Activated CD8-positive, alpha-beta T cell treated with anti-CD3 and anti-CD28 coated beads, Interleukin-2, amount 10 ng/mL, durations not matched to agents 7 days and 5 days (primary cell): ENCODE measurements around the gene ZNF48. TPM values are rescaled to one million over a fixed set of nuclear protein-coding genes. Genes with fewer than 3 reads are reported as not detected.

ENCODE experiments used
- ATAC-seq: fragments of 150-1000 bp; cut with Tn5 transposase; one replicate; pipeline ENCODE4 v1.10.0; 2021; ENCODE audit warnings: moderate library complexity
- CTCF ChIA-PET: fragments of 350-600 bp; sonication (Branson Sonifier 250); formaldehyde crosslinking; loops from one replicate; lab custom pipeline; 2021; ENCODE audit warnings: antibody characterized with exemption; lab: Charles Lee
- POLR2A ChIA-PET: fragments of 350-600 bp; sonication (Branson Sonifier 250); formaldehyde crosslinking; loops from one replicate; lab custom pipeline; 2021; ENCODE audit warnings: antibody characterized with exemption; lab: Charles Lee
- DNase-seq: peaks from one replicate; pipeline ENCODE4 v3.0.0-alpha.2; 2020
- H3K27ac Mint-ChIP-seq: one replicate; pipeline ENCODE4 v1.8.0; 2021; ENCODE audit warnings: mild to moderate bottlenecking, mixed read lengths
- H3K27me3 Mint-ChIP-seq: one replicate; pipeline ENCODE4 v1.8.0; 2021; ENCODE audit warnings: low read depth, mixed read lengths
- H3K36me3 Mint-ChIP-seq: one replicate; pipeline ENCODE4 v1.8.0; 2021; ENCODE audit warnings: low read depth, mixed read lengths
- H3K4me1 Mint-ChIP-seq: one replicate; pipeline ENCODE4 v1.8.0; 2021; ENCODE audit warnings: low read depth, mixed read lengths
- H3K4me3 Mint-ChIP-seq: one replicate; pipeline ENCODE4 v1.8.0; 2021; ENCODE audit warnings: mild to moderate bottlenecking, mixed read lengths
- H3K9me3 Mint-ChIP-seq: one replicate; pipeline ENCODE4 v1.8.0; 2022; ENCODE audit warnings: mixed read lengths; ENCODE audit not compliant: insufficient read depth
- total RNA-seq, 2 experiments: library from RNA; stranded (reverse); gene quantifications; one replicate each; pipeline ENCODE4 v1.2.3, GENCODE V29; 2021

The ZNF48 gene
- 10 to 100 TPM; 13.5 to 13.8 TPM for total RNA-seq

GRCh38 chr16:30395155-30395991 lies at the start of gene ZNF48:
TSS of gene ZNF48 (plus strand) at chr16:30395420. CDS start at chr16:30395795, 375 bp downstream.
- Mint-ChIP-seq H3K36me3 (peaks cover 31% of the 10 kb centered on the region), H3K27ac (peak within 1 kb of the TSS; percentile 77), H3K4me1 (peaks cover 55% of the 10 kb centered on the region), H3K4me3 (peak within 1 kb of the TSS; percentile 91), H3K27me3 (no peaks in the 10 kb centered on the region), H3K9me3 (no peaks in the 10 kb centered on the region)
- ATAC-seq (peak; percentile 77), DNase-seq (peak; percentile 53)
- ChIA-PET CTCF (interaction anchor here (1.0 to 8.9 kb wide), 5 partner anchors 12 to 35 kb away, joined by 3 to 79 read pairs (median 5); partner anchors contain the start of genes DCTPP1, SEPTIN1 and ZNF771), POLR2A (interaction anchor here (0.6 to 3.3 kb wide), 7 partner anchors 12 to 140 kb away, joined by 3 to 31 read pairs (median 5); partner anchors contain the start of genes CD2BP2, SEPTIN1 and ZNF771)

DNA sequence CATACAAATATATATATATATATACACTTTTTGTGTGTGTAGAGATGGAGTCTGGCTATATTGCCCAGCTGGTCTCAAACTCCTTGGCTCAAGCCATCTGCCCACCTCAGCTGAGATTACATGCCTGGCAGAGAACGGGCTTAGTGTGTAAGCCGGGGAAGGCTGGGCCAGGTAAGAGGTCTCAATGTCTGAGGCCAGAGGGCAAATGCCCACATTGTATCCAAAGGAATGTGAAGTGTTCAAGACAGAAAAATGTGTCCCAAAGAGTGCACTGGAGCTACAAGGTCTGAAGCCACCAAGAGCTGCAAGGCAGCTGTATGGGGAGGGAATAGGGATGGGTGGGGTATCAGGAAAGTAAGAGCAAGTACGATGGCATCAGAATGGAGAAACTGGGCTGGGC lies 48.9 kb upstream of the ZNF48 start:
- CTCF ChIA-PET, result no interaction called here
- Mint-ChIP-seq H3K4me3 (no peak overlapping the region), H3K4me1 (peaks cover 27% of the 10 kb centered on the region), H3K27me3 (no peaks in the 10 kb centered on the region), H3K36me3 (peaks cover 19% of the 10 kb centered on the region), H3K9me3 (no peaks in the 10 kb centered on the region), H3K27ac (no peak overlapping the region)
- POLR2A ChIA-PET, result interaction anchor here (0.6 kb wide), 1 partner anchor 100 kb away, joined by 3 read pairs; no protein-coding TSS in a partner anchor
- ATAC-seq, result no peak
- no peak for DNase-seq

DNA sequence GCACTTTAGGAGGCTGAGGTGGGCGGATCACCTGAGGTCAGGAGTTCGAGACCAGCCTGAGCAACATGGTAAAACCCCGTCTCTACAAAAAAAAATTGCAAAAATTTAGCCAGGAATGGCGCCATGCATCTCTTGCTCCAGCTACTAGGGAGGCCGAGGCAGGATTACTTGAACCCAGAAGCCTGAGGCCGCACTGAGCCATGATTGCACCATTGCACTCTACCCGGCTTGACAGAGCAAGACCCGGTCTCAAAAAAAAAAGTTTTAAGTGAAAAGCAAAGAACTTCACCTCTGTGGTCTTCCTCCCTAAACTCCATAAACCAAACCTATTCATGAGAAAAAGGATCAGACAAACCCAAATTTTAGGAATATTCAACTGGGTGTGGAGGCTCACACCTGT lies 47.1 kb upstream of the ZNF48 start:
- peaks cover 37% of the 10 kb centered on the region for H3K36me3 Mint-ChIP-seq
- ChIA-PET POLR2A (no interaction called here), CTCF (no interaction called here)
- no peaks in the 10 kb centered on the region for H3K9me3 Mint-ChIP-seq
- DNase-seq (no peak), ATAC-seq (no peak)
- no peak overlapping the region for H3K27ac Mint-ChIP-seq
- peaks cover 34% of the 10 kb centered on the region for H3K4me1 Mint-ChIP-seq
- no peaks in the 10 kb centered on the region for H3K27me3 Mint-ChIP-seq
- H3K4me3 Mint-ChIP-seq, result no peak overlapping the region

DNA sequence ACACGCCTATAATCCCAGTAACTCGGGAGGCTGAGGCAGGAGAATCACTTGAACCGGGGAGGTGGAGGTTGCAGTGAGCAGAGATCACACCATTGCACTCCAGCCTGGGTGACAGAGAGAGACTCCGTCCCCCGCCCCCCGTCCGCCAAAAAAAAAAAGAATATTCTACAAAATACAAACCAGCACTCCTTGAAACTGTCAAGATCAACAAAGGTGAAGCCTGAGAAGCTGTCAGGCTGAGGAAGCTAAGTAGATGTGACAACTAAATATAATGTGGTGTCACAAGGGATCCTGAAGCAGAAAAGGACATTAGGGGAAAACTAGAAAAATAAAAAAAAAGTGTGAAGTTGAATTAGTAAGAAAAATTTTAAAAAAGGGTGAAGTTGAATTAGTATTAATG lies 46.3 kb upstream of the ZNF48 start:
- ATAC-seq, result no peak
- no peak for DNase-seq
- peaks cover 41% of the 10 kb centered on the region for H3K4me1 Mint-ChIP-seq
- H3K9me3 Mint-ChIP-seq, result no peaks in the 10 kb centered on the region
- ChIA-PET POLR2A (interaction anchor here (1.5 kb wide), 1 partner anchor 14 kb away, joined by 5 read pairs; no protein-coding TSS in a partner anchor), CTCF (interaction anchor here (0.6 kb wide), 1 partner anchor 267 kb away, joined by 4 read pairs; no protein-coding TSS in a partner anchor)
- H3K27ac Mint-ChIP-seq, result peak overlapping the region; percentile 66
- H3K36me3 Mint-ChIP-seq, result peaks cover 38% of the 10 kb centered on the region
- H3K4me3 Mint-ChIP-seq, result no peak overlapping the region
- H3K27me3 Mint-ChIP-seq, result no peaks in the 10 kb centered on the region

- Mint-ChIP-seq H3K9me3 (no peaks in the 10 kb centered on the region), H3K27me3 (no peaks in the 10 kb centered on the region), H3K36me3 (peaks cover 45% of the 10 kb centered on the region), H3K4me1 (peaks cover 47% of the 10 kb centered on the region), H3K27ac (peak overlapping the region; percentile 63), H3K4me3 (no peak overlapping the region)
- ChIA-PET POLR2A (interaction anchor here (0.6 to 1.5 kb wide), 2 partner anchors 14 to 246 kb away, joined by 3 to 5 read pairs; no protein-coding TSS in a partner anchor), CTCF (no interaction called here)
- no peak for DNase-seq
- no peak for ATAC-seq
These were observed 45.5 kb upstream of the ZNF48 start for GRCh38 chr16:30349675-30350074.

- H3K4me3 Mint-ChIP-seq, result no peak overlapping the region
- DNase-seq, result peak; percentile 53
- peaks cover 50% of the 10 kb centered on the region for H3K4me1 Mint-ChIP-seq
- ChIA-PET CTCF (interaction anchor here (0.6 kb wide), 1 partner anchor 59 kb away, joined by 3 read pairs; no protein-coding TSS in a partner anchor), POLR2A (interaction anchor here (0.6 to 1.5 kb wide), 2 partner anchors 15 to 246 kb away, joined by 3 to 5 read pairs; no protein-coding TSS in a partner anchor)
- H3K27ac Mint-ChIP-seq, result peak overlapping the region; percentile 74
- ATAC-seq, result peak; percentile 42
- H3K36me3 Mint-ChIP-seq, result peaks cover 49% of the 10 kb centered on the region
- H3K9me3 Mint-ChIP-seq, result no peaks in the 10 kb centered on the region
- no peaks in the 10 kb centered on the region for H3K27me3 Mint-ChIP-seq
These were observed 44.9 kb upstream of the ZNF48 start for GRCh38 chr16:30350134-30350871.

GRCh38 chr16:30351001-30351441 lies 44.2 kb upstream of the ZNF48 start:
- Mint-ChIP-seq H3K27ac (peak overlapping the region; percentile 74), H3K4me1 (peaks cover 57% of the 10 kb centered on the region), H3K4me3 (no peak overlapping the region)

GRCh38 chr16:30351586-30352419 lies 43.4 kb upstream of the ZNF48 start:
- DNase-seq (no peak), ATAC-seq (no peak)
- POLR2A ChIA-PET, result no interaction called here
- peaks cover 56% of the 10 kb centered on the region for H3K36me3 Mint-ChIP-seq
- peak overlapping the region; percentile 61 for H3K27ac Mint-ChIP-seq
- H3K4me1 Mint-ChIP-seq, result peaks cover 64% of the 10 kb centered on the region
- H3K27me3 Mint-ChIP-seq, result no peaks in the 10 kb centered on the region
- no peak overlapping the region for H3K4me3 Mint-ChIP-seq
- no peaks in the 10 kb centered on the region for H3K9me3 Mint-ChIP-seq
- CTCF ChIA-PET, result no interaction called here

More at GRCh38 chr16:30351001-30351441, 44.2 kb upstream of the ZNF48 start:
- H3K36me3 Mint-ChIP-seq, result peaks cover 50% of the 10 kb centered on the region
- DNase-seq (no peak), ATAC-seq (no peak)
- H3K9me3 Mint-ChIP-seq, result no peaks in the 10 kb centered on the region
- ChIA-PET CTCF (no interaction called here), POLR2A (no interaction called here)
- H3K27me3 Mint-ChIP-seq, result no peaks in the 10 kb centered on the region

- Mint-ChIP-seq H3K9me3 (no peaks in the 10 kb centered on the region), H3K27ac (peak overlapping the region; percentile 60), H3K4me1 (peaks cover 74% of the 10 kb centered on the region), H3K4me3 (peak overlapping the region; percentile 12), H3K27me3 (no peaks in the 10 kb centered on the region), H3K36me3 (peaks cover 65% of the 10 kb centered on the region)
- ATAC-seq, result no peak
- ChIA-PET POLR2A (interaction anchor here (1.2 kb wide), 1 partner anchor 8 kb away, joined by 4 read pairs; no protein-coding TSS in a partner anchor), CTCF (interaction anchor here (3.3 kb wide), 1 partner anchor 18 kb away, joined by 14 read pairs; the partner anchor contains the start of gene TBC1D10B)
- no peak for DNase-seq
These were observed 42.5 kb upstream of the ZNF48 start for GRCh38 chr16:30352488-30353401.
